Neural progenitor cell (in vitro differentiated cells): ENCODE results near the gene FOXA1. TPM values are rescaled to one million over a fixed set of nuclear protein-coding genes. Genes with fewer than 3 reads are reported as not detected.

Experiments used
- DNase-seq: peaks from one replicate; pipeline ENCODE4 v3.0.0-alpha.2; 2016; ENCODE audit warnings: low spot score
- H2AFZ ChIP-seq: fragments of 200-600 bp; sonication (generic); replicated peaks from 2 replicates; pipeline ENCODE4 v1.6.1; 2016; ENCODE audit warnings: antibody characterized with exemption
- H3F3A ChIP-seq: fragments of 200-600 bp; sonication (generic); 2 replicates; pipeline ENCODE4 v1.6.1; 2016; ENCODE audit warnings: antibody characterized with exemption, low read depth
- H3K27ac ChIP-seq: fragments of 200-600 bp; sonication (generic); 2 replicates; pipeline ENCODE4 v1.5.1; 2016; ENCODE audit warnings: mild to moderate bottlenecking
- H3K27me3 ChIP-seq: fragments of 200-600 bp; sonication (generic); 2 replicates; pipeline ENCODE4 v1.6.1; 2016; ENCODE audit warnings: mild to moderate bottlenecking, moderate library complexity
- H3K36me3 ChIP-seq: fragments of 200-600 bp; sonication (generic); 2 replicates; pipeline ENCODE4 v1.5.1; 2016
- H3K4me1 ChIP-seq: fragments of 200-600 bp; sonication (generic); 2 replicates; pipeline ENCODE4 v1.6.1; 2016; ENCODE audit warnings: mixed run types
- H3K4me2 ChIP-seq: fragments of 200-600 bp; sonication (generic); 2 replicates; pipeline ENCODE4 v1.6.1; 2016
- H3K4me3 ChIP-seq: fragments of 200-600 bp; sonication (generic); 2 replicates; pipeline ENCODE4 v1.5.1; 2016
- H3K79me2 ChIP-seq: fragments of 200-600 bp; sonication (generic); 2 replicates; pipeline ENCODE4 v1.6.1; 2016; ENCODE audit warnings: low read depth
- H3K9ac ChIP-seq: fragments of 200-600 bp; sonication (generic); 2 replicates; pipeline ENCODE4 v1.6.1; 2016
- H3K9me3 ChIP-seq: fragments of 200-600 bp; sonication (generic); 2 replicates; pipeline ENCODE4 v1.5.1; 2016; ENCODE audit warnings: low read depth
- H4K20me1 ChIP-seq: fragments of 200-600 bp; sonication (generic); 2 replicates; pipeline ENCODE4 v1.6.1; 2016; ENCODE audit warnings: low read depth
- H3K27ac Mint-ChIP-seq: 3 replicates; pipeline ENCODE4 v1.8.0; 2021; ENCODE audit warnings: mixed read lengths
- H3K27me3 Mint-ChIP-seq: 2 replicates; pipeline ENCODE4 v1.8.0; 2022; ENCODE audit warnings: low read depth, mild to moderate bottlenecking, inconsistent platforms, moderate library complexity, mixed read lengths; ENCODE audit not compliant: insufficient read depth
- H3K36me3 Mint-ChIP-seq: 3 replicates; pipeline ENCODE4 v1.8.0; 2021; ENCODE audit warnings: mixed read lengths
- H3K4me1 Mint-ChIP-seq: 3 replicates; pipeline ENCODE4 v1.8.0; 2021; ENCODE audit warnings: mixed read lengths
- H3K4me3 Mint-ChIP-seq: 3 replicates; pipeline ENCODE4 v1.8.0; 2021; ENCODE audit warnings: mild to moderate bottlenecking, moderate library complexity, mixed read lengths
- H3K9me3 Mint-ChIP-seq: 3 replicates; pipeline ENCODE4 v1.8.0; 2020; ENCODE audit warnings: mixed read lengths
- CTCF ChIP-seq: fragments of 200-600 bp; sonication (generic); IDR thresholded peaks from 2 replicates; pipeline ENCODE4 v1.5.1; 2017; ENCODE audit warnings: antibody characterized with exemption, mild to moderate bottlenecking
- EZH2 ChIP-seq: fragments of 200-600 bp; sonication (generic); IDR thresholded peaks from 2 replicates; pipeline ENCODE4 v1.6.1; 2017; ENCODE audit warnings: antibody characterized with exemption, mild to moderate bottlenecking, moderate library complexity
- EZH2phosphoT487 ChIP-seq: fragments of 200-600 bp; sonication (generic); IDR thresholded peaks from 2 replicates; pipeline ENCODE4 v1.6.1; 2017; ENCODE audit warnings: antibody characterized with exemption
- total RNA-seq: library from RNA; depleted of rRNA; stranded (reverse); fragments of >200 nt; gene quantifications from 2 replicates; pipeline ENCODE4 v1.2.3, GENCODE V29; 2015; ENCODE audit warnings: low replicate concordance

The FOXA1 gene
- 0.06 and 0.99 TPM in 2 replicates for total RNA-seq

- H3K36me3 ChIP-seq = no peaks in the 10 kb centered on the region
- peaks cover 74% of the 10 kb centered on the region for H4K20me1 ChIP-seq
- no peak within 1 kb of the TSS for H3K27ac ChIP-seq
- peaks cover 100% of the 10 kb centered on the region for H3K27me3 ChIP-seq
- Mint-ChIP-seq H3K36me3 (no peaks in the 10 kb centered on the region), H3K9me3 (no peaks in the 10 kb centered on the region), H3K27me3 (peaks cover 82% of the 10 kb centered on the region), H3K4me1 (peaks cover 50% of the 10 kb centered on the region), H3K4me3 (peak within 1 kb of the TSS; percentile 86), H3K27ac (no peak within 1 kb of the TSS)
- TF ChIP-seq EZH2phosphoT487 (no peak), CTCF (no peak), EZH2 (no peak)
- H3K4me3 ChIP-seq = peak within 1 kb of the TSS; percentile 50
- H3F3A ChIP-seq = peaks cover 68% of the 10 kb centered on the region
- H2AFZ ChIP-seq = peak within 1 kb of the TSS; percentile 59
- no peaks in the 10 kb centered on the region for H3K9me3 ChIP-seq
- no peak within 1 kb of the TSS for H3K9ac ChIP-seq
- DNase-seq = peak; percentile 72
- no peaks in the 10 kb centered on the region for H3K79me2 ChIP-seq
- H3K4me2 ChIP-seq = peak within 1 kb of the TSS; percentile 75
- peaks cover 24% of the 10 kb centered on the region for H3K4me1 ChIP-seq
Measured at GRCh38 chr14:37594971-37595808, at the start of gene FOXA1, which contains the start of gene TTC6. Gene FOXA1 (minus strand): TSS chr14:37595249. CDS start chr14:37594972, 277 bp downstream. Gene TTC6 (plus strand): TSS chr14:37595629. CDS start chr14:37622065, 26,436 bp downstream.

- H3K79me2 ChIP-seq = no peaks in the 10 kb centered on the region
- no peak for DNase-seq
- H2AFZ ChIP-seq = no peak overlapping the region
- no peaks in the 10 kb centered on the region for H4K20me1 ChIP-seq
- no peaks in the 10 kb centered on the region for H3K9me3 ChIP-seq
- Mint-ChIP-seq H3K4me3 (no peak overlapping the region), H3K27me3 (no peaks in the 10 kb centered on the region), H3K36me3 (no peaks in the 10 kb centered on the region), H3K4me1 (no peaks in the 10 kb centered on the region), H3K27ac (no peak overlapping the region), H3K9me3 (no peaks in the 10 kb centered on the region)
- TF ChIP-seq EZH2 (no peak), EZH2phosphoT487 (no peak), CTCF (no peak)
- no peaks in the 10 kb centered on the region for H3F3A ChIP-seq
- no peak overlapping the region for H3K27ac ChIP-seq
- no peak overlapping the region for H3K9ac ChIP-seq
- H3K4me3 ChIP-seq = no peak overlapping the region
- no peaks in the 10 kb centered on the region for H3K4me1 ChIP-seq
- no peaks in the 10 kb centered on the region for H3K27me3 ChIP-seq
- H3K36me3 ChIP-seq = no peaks in the 10 kb centered on the region
- H3K4me2 ChIP-seq = no peak overlapping the region
Measured at GRCh38 chr14:37643701-37644100, 48.7 kb upstream of the FOXA1 start.

GRCh38 chr14:37642125-37642524 lies 47.1 kb upstream of the FOXA1 start:
- H3F3A ChIP-seq = no peaks in the 10 kb centered on the region
- no peaks in the 10 kb centered on the region for H3K27me3 ChIP-seq
- H3K4me2 ChIP-seq = no peak overlapping the region
- TF ChIP-seq EZH2phosphoT487 (no peak), CTCF (no peak), EZH2 (no peak)
- H3K36me3 ChIP-seq = no peaks in the 10 kb centered on the region
- Mint-ChIP-seq H3K36me3 (no peaks in the 10 kb centered on the region), H3K9me3 (no peaks in the 10 kb centered on the region), H3K27ac (no peak overlapping the region), H3K4me3 (no peak overlapping the region), H3K4me1 (no peaks in the 10 kb centered on the region), H3K27me3 (no peaks in the 10 kb centered on the region)
- H3K4me1 ChIP-seq = no peaks in the 10 kb centered on the region
- H3K9me3 ChIP-seq = no peaks in the 10 kb centered on the region
- H2AFZ ChIP-seq = no peak overlapping the region
- H3K27ac ChIP-seq = no peak overlapping the region
- H3K4me3 ChIP-seq = no peak overlapping the region
- H4K20me1 ChIP-seq = no peaks in the 10 kb centered on the region
- no peak for DNase-seq
- no peaks in the 10 kb centered on the region for H3K79me2 ChIP-seq
- no peak overlapping the region for H3K9ac ChIP-seq
